H1 (cell line): ENCODE results near the gene PLXNB1. TPM values are rescaled to one million over a fixed set of nuclear protein-coding genes. Genes with fewer than 3 reads are reported as not detected.
A peak's percentile ranks its signal among the peaks of the same experiment; 100 is the strongest.

Experiments used
- CTCF ChIA-PET: fragments of 300-600 bp; sonication (Branson Sonifier 250); formaldehyde crosslinking; loops from one replicate; lab custom pipeline; 2021; ENCODE audit not compliant: partially characterized antibody; lab: Charles Lee
- POLR2A ChIA-PET: fragments of 300-600 bp; sonication (Branson Sonifier 250); formaldehyde crosslinking; loops from one replicate; lab custom pipeline; 2021; ENCODE audit warnings: inconsistent platforms; ENCODE audit not compliant: partially characterized antibody; lab: Charles Lee
- DNase-seq, 2 experiments: peaks; one replicate each; pipeline versions ENCODE4 v3.0.0 to v3.0.0-alpha.2; 2010 to 2022; ENCODE audit warnings: low spot score in 2 of 2, low read depth in 1 of 2, mixed read lengths in 1 of 2
- FAIRE-seq: peaks from 2 replicates; lab custom pipeline; 2011; peaks lifted over from hg19 to GRCh38; lab: Jason Lieb, UNC
- H2AFZ ChIP-seq: 2 replicates; pipeline ENCODE4 v1.8.1; 2012; ENCODE audit warnings: low read length, inconsistent platforms
- H2AK5ac ChIP-seq: 2 replicates; pipeline ENCODE4 v1.6.1; 2013; ENCODE audit warnings: low read depth, low read length
- H2BK120ac ChIP-seq: replicated peaks from 2 replicates; pipeline ENCODE3; 2013; ENCODE audit warnings: low read depth, low read length, inconsistent platforms
- H2BK12ac ChIP-seq: 2 replicates; pipeline ENCODE4 v1.6.1; 2013; ENCODE audit warnings: low read depth, low read length
- H2BK15ac ChIP-seq: 2 replicates; pipeline ENCODE4 v1.6.1; 2013; ENCODE audit warnings: low read length
- H2BK20ac ChIP-seq: 2 replicates; pipeline ENCODE4 v1.6.1; 2013; ENCODE audit warnings: low read length
- H2BK5ac ChIP-seq: 2 replicates; pipeline ENCODE4 v1.6.1; 2013; ENCODE audit warnings: low read depth, low read length
- H3K14ac ChIP-seq: 2 replicates; pipeline ENCODE4 v1.6.1; 2013; ENCODE audit warnings: inconsistent platforms; ENCODE audit not compliant: insufficient read length
- H3K18ac ChIP-seq: 2 replicates; pipeline ENCODE4 v1.6.1; 2013; ENCODE audit warnings: low read length; ENCODE audit errors: extremely low read depth
- H3K23ac ChIP-seq: 2 replicates; pipeline ENCODE4 v1.6.1; 2013; ENCODE audit warnings: inconsistent platforms; ENCODE audit not compliant: insufficient read length
- H3K23me2 ChIP-seq: 2 replicates; pipeline ENCODE4 v1.6.1; 2013; ENCODE audit warnings: low read depth, low read length
- H3K27ac ChIP-seq: 2 replicates; pipeline ENCODE4 v1.6.1; 2011; ENCODE audit warnings: low read depth, low read length, inconsistent platforms
- H3K27me3 ChIP-seq, 4 experiments: replicated peaks in 1 of 4; 1 replicate in 1 of 4; 2 replicates in 3 of 4; pipeline versions ENCODE4 v1.6.1 to v1.8.1; 2011 to 2013; ENCODE audit warnings: low read length in 3 of 4, mild to moderate bottlenecking in 3 of 4, inconsistent platforms in 2 of 4, mixed read lengths in 2 of 4, moderate library complexity in 1 of 4; ENCODE audit not compliant: control insufficient read depth in 3 of 4, insufficient read depth in 3 of 4; ENCODE audit errors: extremely low read depth in 1 of 4
- H3K36me3 ChIP-seq, 4 experiments: 2 replicates each; pipeline versions ENCODE4 v1.6.1 to v1.8.1; 2011 to 2013; ENCODE audit warnings: mild to moderate bottlenecking in 4 of 4, low read length in 3 of 4, moderate library complexity in 2 of 4, control low read depth in 1 of 4, inconsistent platforms in 1 of 4; ENCODE audit not compliant: insufficient read depth in 4 of 4, control insufficient read depth in 2 of 4
- H3K4ac ChIP-seq: replicated peaks from 2 replicates; pipeline ENCODE3; 2013; ENCODE audit warnings: low read length, low read depth, mixed read lengths, inconsistent platforms; ENCODE audit not compliant: insufficient read length
- H3K4me1 ChIP-seq, 4 experiments: replicated peaks in 1 of 4; 1 replicate in 1 of 4; 2 replicates in 3 of 4; pipeline versions ENCODE4 v1.6.1 to v1.8.1; 2011 to 2013; ENCODE audit warnings: low read length in 3 of 4, inconsistent platforms in 2 of 4, mixed read lengths in 1 of 4; ENCODE audit not compliant: insufficient read depth in 4 of 4, control insufficient read depth in 3 of 4
- H3K4me2 ChIP-seq, 2 experiments: 2 replicates each; pipeline versions ENCODE4 v1.6.1 to v1.8.1; 2011 to 2013; ENCODE audit warnings: low read depth in 2 of 2, low read length in 2 of 2, control low read depth in 1 of 2, inconsistent platforms in 1 of 2, mild to moderate bottlenecking in 1 of 2; ENCODE audit not compliant: insufficient read depth in 1 of 2
- H3K4me3 ChIP-seq, 4 experiments: fragments of 200-600, 300-600 bp in 1 of 4; sonication (generic), shearing (Covaris generic), sonication (Bioruptor Twin) in 1 of 4; 2 replicates each; pipeline versions ENCODE4 v1.5.1 to v1.8.1; 2011 to 2016; ENCODE audit warnings: low read length in 4 of 4, low read depth in 3 of 4, control low read depth in 2 of 4, inconsistent platforms in 2 of 4, mild to moderate bottlenecking in 2 of 4, mixed read lengths in 1 of 4, moderate library complexity in 1 of 4; ENCODE audit not compliant: insufficient read depth in 2 of 4; ENCODE audit errors: extremely low read depth in 1 of 4
- H3K56ac ChIP-seq: replicated peaks from 2 replicates; pipeline ENCODE3; 2013; ENCODE audit warnings: low read depth, mild to moderate bottlenecking, mixed read lengths, low read length, inconsistent platforms; ENCODE audit not compliant: insufficient read length
- H3K79me1 ChIP-seq: 2 replicates; pipeline ENCODE4 v1.6.1; 2013; ENCODE audit warnings: low read depth, low read length, control low read depth
- H3K79me2 ChIP-seq, 2 experiments: 2 replicates each; pipeline versions ENCODE4 v1.6.1 to v1.8.1; 2012 to 2013; ENCODE audit warnings: low read length in 2 of 2, mild to moderate bottlenecking in 2 of 2, inconsistent platforms in 1 of 2; ENCODE audit not compliant: insufficient read depth in 2 of 2, control insufficient read depth in 1 of 2
- H3K9ac ChIP-seq, 4 experiments: replicated peaks in 1 of 4; 1 replicate in 1 of 4; 2 replicates in 3 of 4; pipeline versions ENCODE4 v1.6.1 to v1.8.1; 2011 to 2013; ENCODE audit warnings: low read depth in 3 of 4, low read length in 3 of 4, control low read depth in 2 of 4, mild to moderate bottlenecking in 2 of 4, moderate library complexity in 2 of 4, inconsistent platforms in 1 of 4; ENCODE audit errors: extremely low read depth in 1 of 4
- H3K9me3 ChIP-seq, 2 experiments: 2 replicates each; pipeline versions ENCODE4 v1.6.1 to v1.8.1; 2012 to 2013; ENCODE audit warnings: mild to moderate bottlenecking in 2 of 2, moderate library complexity in 2 of 2, control low read depth in 1 of 2, inconsistent platforms in 1 of 2, low read depth in 1 of 2, low read length in 1 of 2, mixed read lengths in 1 of 2; ENCODE audit not compliant: insufficient read depth in 2 of 2
- H4K20me1 ChIP-seq, 2 experiments: replicated peaks in 1 of 2; 2 replicates each; pipeline versions ENCODE3 to v1.8.1; 2011 to 2013; ENCODE audit warnings: inconsistent platforms in 2 of 2, low read length in 2 of 2, mild to moderate bottlenecking in 1 of 2; ENCODE audit not compliant: insufficient read depth in 2 of 2, control insufficient read depth in 1 of 2
- H4K5ac ChIP-seq: 2 replicates; pipeline ENCODE4 v1.6.1; 2013; ENCODE audit warnings: low read length, low read depth, mixed read lengths, inconsistent platforms; ENCODE audit not compliant: insufficient read length
- H4K8ac ChIP-seq: 2 replicates; pipeline ENCODE4 v1.8.0; 2013; ENCODE audit warnings: mild to moderate bottlenecking, moderate library complexity, low read length, inconsistent platforms; ENCODE audit not compliant: insufficient read depth; ENCODE audit errors: extremely low read depth
- H4K91ac ChIP-seq: replicated peaks from 2 replicates; pipeline ENCODE3; 2013; ENCODE audit warnings: low read length, mixed read lengths, inconsistent platforms; ENCODE audit not compliant: insufficient read length
- GABPA ChIP-seq: IDR thresholded peaks from 2 replicates; pipeline ENCODE4 v1.6.1; 2011; ENCODE audit warnings: mild to moderate bottlenecking, low read length, moderate library complexity, borderline replicate concordance; ENCODE audit not compliant: insufficient read depth
- POLR2A ChIP-seq, 2 experiments: IDR thresholded peaks; 1 replicate in 1 of 2; 2 replicates in 1 of 2; pipeline ENCODE4 v1.6.1; 2011; ENCODE audit warnings: low read depth in 2 of 2, low read length in 2 of 2, mild to moderate bottlenecking in 2 of 2; ENCODE audit errors: control extremely low read depth in 1 of 2
- POLR2AphosphoS5 ChIP-seq: IDR thresholded peaks from 2 replicates; pipeline ENCODE4 v1.6.1; 2011; ENCODE audit warnings: low read depth, low read length
- POU5F1 ChIP-seq: IDR thresholded peaks from 2 replicates; pipeline ENCODE4 v1.6.1; 2011; ENCODE audit warnings: low read depth, mild to moderate bottlenecking, low read length, moderate library complexity
- WGBS, 2 experiments: shearing (Covaris generic) in 1 of 2; methylation state at CpG; one replicate each; pipeline versions ENCODE4 v1.1.6 to v1.1.7; 2013 to 2015; ENCODE audit warnings: low lambda C conversion rate in 2 of 2, mixed read lengths in 2 of 2, inconsistent platforms in 1 of 2, low coverage in 1 of 2, missing lambda C conversion rate in 1 of 2; ENCODE audit not compliant: insufficient replicate concordance in 2 of 2, insufficient coverage in 1 of 2, insufficient read length in 1 of 2; ENCODE audit errors: extremely low coverage in 1 of 2, missing lambda C conversion rate in 1 of 2; 5-methylcytosine and 5-hydroxymethylcytosine counted together
- polyA plus RNA-seq, 7 experiments: library from polyadenylated mRNA; depleted of rRNA in 3 of 7; stranded (reverse) in 5 of 7; unstranded in 2 of 7; fragments of >200 nt in 5 of 7; fragments of 200-250 nt in 2 of 7; gene quantifications; 1 replicate in 5 of 7; 2 replicates in 1 of 7; 4 replicates in 1 of 7; pipeline versions ENCODE4 v1.2.1 to v1.2.3, GENCODE V29; 2011 to 2013; ENCODE audit warnings: missing spikeins in 2 of 7, mixed read lengths in 2 of 7
- total RNA-seq: library from RNA; stranded (reverse); fragmentation: NEBNext Ultra II Directional; extraction: Animal tissue kit (Norgen Biotek cat#: 25700); gene quantifications from 2 replicates; pipeline ENCODE4 v1.2.1, GENCODE V29; 2021

PLXNB1 gene
- total and polyA plus RNA-seq, 2 of the 8 experiments (the other 6 are each of a cell fraction or from before 2014, with no cell fraction given) = 109 to 114 TPM

DNA sequence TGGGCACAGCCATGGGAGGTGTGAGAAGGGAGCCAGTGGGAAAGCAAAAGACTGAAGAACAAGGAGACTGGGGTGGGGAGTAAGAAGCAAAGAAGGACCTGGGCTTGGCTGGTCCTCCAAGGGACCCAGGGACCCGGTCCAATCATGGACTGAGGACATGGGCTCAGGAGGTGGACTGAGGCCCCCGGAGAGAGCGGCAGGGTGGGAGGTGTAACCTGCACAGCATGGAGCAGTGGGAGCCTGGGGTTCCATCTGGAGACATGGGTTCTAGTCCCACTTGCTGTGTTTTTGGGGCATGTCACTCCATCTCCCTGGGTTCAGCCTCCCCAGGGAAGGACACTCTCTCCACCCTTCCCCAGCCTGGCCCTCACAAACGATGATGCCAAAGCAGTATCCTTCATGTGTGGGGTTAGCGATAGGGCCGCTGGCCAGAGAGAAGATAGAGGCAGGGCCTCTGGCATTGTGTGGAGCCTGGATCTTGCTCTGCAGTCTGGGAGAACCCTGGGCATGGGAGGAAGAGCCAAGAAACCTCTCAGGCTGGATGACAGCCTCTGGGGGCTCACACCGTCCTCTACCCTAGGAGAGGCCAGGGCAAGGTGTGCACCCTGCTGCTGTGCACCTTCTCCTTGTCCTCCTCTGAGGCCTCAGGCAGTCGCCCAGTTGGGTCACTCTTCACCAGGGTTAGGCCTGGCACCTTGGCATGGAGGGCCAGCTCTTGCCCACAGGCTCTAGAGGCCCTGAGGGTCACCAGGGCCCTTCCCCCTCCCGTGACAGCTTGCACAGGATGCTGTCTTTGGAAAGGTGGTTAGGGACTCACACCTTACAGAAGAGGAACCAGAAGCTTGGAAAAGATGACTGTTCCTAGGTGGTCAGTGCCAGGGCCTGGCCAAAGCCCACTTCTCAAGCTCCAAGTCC is 31.9 kb downstream of the PLXNB1 start:
- H3K23ac ChIP-seq = no peak overlapping the region
- H3K79me2 ChIP-seq = no peaks in the 10 kb centered on the region
- no peak overlapping the region for H2BK12ac ChIP-seq
- no peak overlapping the region for H3K27ac ChIP-seq
- ChIA-PET POLR2A (interaction anchor here (0.7 to 20.2 kb wide), 11 partner anchors 14 to 210 kb away, joined by 3 to 650 read pairs (median 4); partner anchors contain the start of genes PLXNB1 and ZNF589), CTCF (interaction anchor here (0.8 to 9.2 kb wide), 8 partner anchors 10 to 203 kb away, joined by 3 to 220 read pairs (median 36); partner anchors contain the start of gene PLXNB1)
- no peak overlapping the region; the same call in none of the 2 replicates for H4K8ac ChIP-seq
- H2BK20ac ChIP-seq = no peak overlapping the region
- H3K4me1 ChIP-seq = peaks cover 0 to 7% (median 4%) of the 10 kb centered on the region in 4 experiments; a peak in 3 of 7 replicates
- no peak overlapping the region for H2BK5ac ChIP-seq
- no peak overlapping the region for H3K18ac ChIP-seq
- H4K91ac ChIP-seq = no peak overlapping the region
- H3K27me3 ChIP-seq = no peaks in the 10 kb centered on the region
- DNase-seq (peak in 1 of 2 experiments; percentile 44), FAIRE-seq (no peak)
- H3K79me1 ChIP-seq = no peaks in the 10 kb centered on the region; the same call in 1 of the 2 replicates
- H4K5ac ChIP-seq = no peak overlapping the region
- H2BK15ac ChIP-seq = 0 out of 2 replicates have a peak overlapping the region, but pooled peaks have one; percentile 29
- no peak overlapping the region for H3K56ac ChIP-seq
- H2AK5ac ChIP-seq = 0 out of 2 replicates have a peak overlapping the region, but pooled peaks have one; percentile 53
- no peak overlapping the region for H2AFZ ChIP-seq
- peaks cover 0 to 4% (median 0%) of the 10 kb centered on the region in 4 experiments; a peak in 2 of 8 replicates for H3K36me3 ChIP-seq
- H4K20me1 ChIP-seq = peaks cover 2 to 6% of the 10 kb centered on the region in 2 experiments
- H3K9ac ChIP-seq = no peak overlapping the region
- peak; percentile 39; the same call in 1 of the 2 replicates for TF ChIP-seq POLR2AphosphoS5
- TF ChIP-seq POU5F1 = no peak
- peak in 1 of 2 experiments; percentile 23; a peak in 1 of 3 replicates for TF ChIP-seq POLR2A (IDR thresholded peaks at IDR 0.05; ENCODE audit: control extremely low read depth in 1 of 2, low read depth in 2 of 2, low read length in 2 of 2)
- TF ChIP-seq GABPA = no peak
- no peaks in the 10 kb centered on the region for H3K9me3 ChIP-seq
- H3K4ac ChIP-seq = no peak overlapping the region
- H3K23me2 ChIP-seq = peaks cover 2% of the 10 kb centered on the region; the same call in 1 of the 2 replicates
- WGBS, 2 experiments = 88% methylated on average over 7 of the region's 9 CpGs; no CpG with 5 or more reads in 1 of the 2 experiments
- H2BK120ac ChIP-seq = no peak overlapping the region
- H3K14ac ChIP-seq = no peak overlapping the region
- no peak overlapping the region for H3K4me2 ChIP-seq
- H3K4me3 ChIP-seq = no peak overlapping the region
